ENCODE results near the gene ZNF559.

DNA sequence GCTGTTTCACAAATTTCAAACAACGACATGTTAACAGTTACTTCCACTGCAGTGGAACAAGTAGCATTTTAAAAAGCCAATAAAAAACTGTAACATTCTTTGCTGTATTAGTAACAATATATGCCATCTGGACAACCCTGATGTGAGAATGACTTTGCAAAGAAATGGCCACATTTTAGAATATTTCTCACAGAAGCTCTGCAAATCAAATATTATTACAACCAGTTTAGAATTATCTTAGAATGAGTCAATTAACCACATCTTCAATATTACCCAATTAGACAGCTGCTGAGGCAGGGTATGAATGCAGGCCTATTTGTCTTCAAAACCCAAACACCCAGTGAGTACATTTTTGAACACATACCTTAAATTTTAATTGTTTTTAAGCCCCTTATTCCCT, 17.5 kb upstream of the ZNF559 start:
- TF ChIP-seq EZH2 (IDR thresholded peaks at IDR 0.05) (no peak), CEBPB (IDR thresholded peaks at IDR 0.05; ENCODE audit: low read depth) (no peak), POLR2A (IDR thresholded peaks at IDR 0.05; ENCODE audit: borderline replicate concordance, extremely low read depth, insufficient read depth, insufficient read length) (no peak), POLR2AphosphoS5 (IDR thresholded peaks at IDR 0.05; ENCODE audit: low read depth, low read length) (no peak), RAD21 (IDR thresholded peaks at IDR 0.05; ENCODE audit: low read depth) (no peak), TCF7L2 (IDR thresholded peaks at IDR 0.05; ENCODE audit: borderline replicate concordance, extremely low read depth, insufficient read depth, insufficient read length) (no peak)
- TF ChIP-seq, protein P1, sequence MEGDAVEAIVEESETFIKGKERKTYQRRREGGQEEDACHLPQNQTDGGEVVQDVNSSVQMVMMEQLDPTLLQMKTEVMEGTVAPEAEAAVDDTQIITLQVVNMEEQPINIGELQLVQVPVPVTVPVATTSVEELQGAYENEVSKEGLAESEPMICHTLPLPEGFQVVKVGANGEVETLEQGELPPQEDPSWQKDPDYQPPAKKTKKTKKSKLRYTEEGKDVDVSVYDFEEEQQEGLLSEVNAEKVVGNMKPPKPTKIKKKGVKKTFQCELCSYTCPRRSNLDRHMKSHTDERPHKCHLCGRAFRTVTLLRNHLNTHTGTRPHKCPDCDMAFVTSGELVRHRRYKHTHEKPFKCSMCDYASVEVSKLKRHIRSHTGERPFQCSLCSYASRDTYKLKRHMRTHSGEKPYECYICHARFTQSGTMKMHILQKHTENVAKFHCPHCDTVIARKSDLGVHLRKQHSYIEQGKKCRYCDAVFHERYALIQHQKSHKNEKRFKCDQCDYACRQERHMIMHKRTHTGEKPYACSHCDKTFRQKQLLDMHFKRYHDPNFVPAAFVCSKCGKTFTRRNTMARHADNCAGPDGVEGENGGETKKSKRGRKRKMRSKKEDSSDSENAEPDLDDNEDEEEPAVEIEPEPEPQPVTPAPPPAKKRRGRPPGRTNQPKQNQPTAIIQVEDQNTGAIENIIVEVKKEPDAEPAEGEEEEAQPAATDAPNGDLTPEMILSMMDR (IDR thresholded peaks at IDR 0.05 in 2 of 3, conservative IDR thresholded peaks at IDR 0.05 in 1 of 3; ENCODE audit: borderline replicate concordance in 1 of 3, insufficient read depth in 1 of 3, low read depth in 2 of 3, low read length in 2 of 3): no peak
- TF ChIP-seq, protein P2, sequence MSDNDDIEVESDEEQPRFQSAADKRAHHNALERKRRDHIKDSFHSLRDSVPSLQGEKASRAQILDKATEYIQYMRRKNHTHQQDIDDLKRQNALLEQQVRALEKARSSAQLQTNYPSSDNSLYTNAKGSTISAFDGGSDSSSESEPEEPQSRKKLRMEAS (IDR thresholded peaks at IDR 0.05): no peak
